ENCODE results near the gene KMT5C.

Gene KMT5C

GRCh38 chr19:55373306-55373992 is 33.8 kb downstream of the KMT5C start:
- Mint-ChIP-seq H3K9me3 (no peaks in the 10 kb centered on the region), H3K4me3 (no peak overlapping the region), H3K36me3 (peaks cover 2% of the 10 kb centered on the region), H3K27ac (no peak overlapping the region), H3K4me1 (peaks cover 14% of the 10 kb centered on the region), H3K27me3 (peaks cover 41% of the 10 kb centered on the region)
- DNase-seq (ENCODE audit: low spot score in 2 of 2), result peak in 1 of 2 donors; percentile 15
- no peak for ATAC-seq (ENCODE audit: low read depth)

DNA sequence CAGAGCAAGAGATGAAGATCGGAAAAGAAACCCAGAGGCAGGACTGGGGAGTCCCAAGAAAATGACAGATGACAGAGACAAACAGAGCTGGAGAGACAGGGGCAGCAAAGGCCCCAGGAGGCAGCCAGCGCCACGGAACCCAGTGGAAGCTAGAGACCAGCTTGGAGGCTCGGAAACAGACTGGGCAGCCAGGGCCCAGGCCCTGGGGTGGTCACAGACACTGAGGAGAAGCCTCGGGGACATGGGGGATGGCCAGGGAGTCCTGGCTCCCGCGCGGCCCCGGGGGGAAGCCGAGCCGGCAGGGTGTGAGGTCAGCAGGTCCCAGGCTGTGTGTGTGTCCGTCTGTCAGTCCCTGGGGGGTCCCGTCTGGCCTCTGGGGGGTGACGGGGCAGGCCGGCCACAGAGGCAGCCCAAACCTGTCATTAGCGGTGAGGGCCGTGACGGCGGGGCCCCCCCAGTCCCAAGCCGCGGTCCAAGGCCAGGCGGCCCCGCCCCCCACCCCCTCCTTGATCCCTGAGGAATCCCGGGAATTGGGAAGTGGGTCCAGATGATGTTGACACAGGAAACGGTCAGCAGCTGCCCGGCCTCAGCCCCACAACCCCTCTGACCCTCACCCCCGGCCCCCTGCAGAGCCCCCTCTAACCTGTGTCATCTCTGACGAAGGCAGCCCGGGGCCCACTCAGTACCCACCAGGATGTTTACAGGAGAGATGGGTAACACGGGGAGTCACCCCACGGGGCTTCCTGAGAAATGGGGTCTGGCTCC is 34.5 kb downstream of the KMT5C start:
- H3K9me3 Mint-ChIP-seq, result no peaks in the 10 kb centered on the region
- peaks cover 36% of the 10 kb centered on the region for H3K27me3 Mint-ChIP-seq
- peaks cover 14% of the 10 kb centered on the region for H3K4me1 Mint-ChIP-seq
- no peak overlapping the region for H3K27ac Mint-ChIP-seq
- no peak for ATAC-seq (ENCODE audit: low read depth)
- peak in 1 of 2 donors; percentile 18 for DNase-seq (ENCODE audit: low spot score in 2 of 2)
- H3K4me3 Mint-ChIP-seq, result no peak overlapping the region
- H3K36me3 Mint-ChIP-seq, result peaks cover 2% of the 10 kb centered on the region

DNA sequence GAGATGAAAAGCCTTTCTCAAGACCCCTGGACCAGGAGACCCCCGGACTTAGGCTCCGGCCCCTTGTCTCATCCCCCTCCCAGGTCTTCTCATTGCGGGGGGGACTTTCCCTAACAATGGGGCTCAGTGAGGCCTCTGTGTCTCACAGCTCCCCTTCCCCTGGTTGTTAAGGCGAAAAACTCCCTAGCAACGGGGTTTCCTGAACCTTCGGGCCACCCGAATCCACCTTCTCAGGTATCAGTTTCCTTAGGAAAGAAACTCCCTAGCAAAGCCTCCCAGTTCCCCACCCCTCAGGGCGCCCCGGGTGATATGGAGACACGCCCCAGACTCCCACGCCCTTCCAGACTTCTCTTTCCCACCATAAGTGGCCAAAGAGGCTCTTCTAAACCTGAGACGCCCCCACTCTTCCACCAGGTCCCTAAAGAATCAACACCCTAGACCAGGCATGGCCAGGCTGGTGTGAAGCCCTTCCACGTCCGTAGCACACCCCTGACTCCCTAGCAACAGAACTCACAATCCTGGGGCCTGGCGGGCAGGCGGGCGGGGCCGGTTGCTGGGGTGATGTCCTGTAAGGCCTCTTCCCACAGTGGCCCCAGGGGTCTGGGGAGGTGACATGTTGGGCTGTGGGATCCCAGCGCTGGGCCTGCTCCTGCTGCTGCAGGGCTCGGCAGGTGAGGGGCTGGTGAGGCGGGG is 36.7 kb downstream of the KMT5C start, which contains the start of gene TMEM190:
Gene TMEM190, plus strand, starts transcription at position 586 of the 693 bp plus-strand sequence. Its CDS starts 28 bp downstream, at position 614.
- Mint-ChIP-seq H3K36me3 (peaks cover 3% of the 10 kb centered on the region), H3K9me3 (no peaks in the 10 kb centered on the region), H3K27ac (no peak within 1 kb of the TSS), H3K4me3 (no peak within 1 kb of the TSS), H3K4me1 (peaks cover 7% of the 10 kb centered on the region), H3K27me3 (peaks cover 24% of the 10 kb centered on the region)
- DNase-seq (ENCODE audit: low spot score in 2 of 2) (no peak), ATAC-seq (ENCODE audit: low read depth) (no peak)

DNA sequence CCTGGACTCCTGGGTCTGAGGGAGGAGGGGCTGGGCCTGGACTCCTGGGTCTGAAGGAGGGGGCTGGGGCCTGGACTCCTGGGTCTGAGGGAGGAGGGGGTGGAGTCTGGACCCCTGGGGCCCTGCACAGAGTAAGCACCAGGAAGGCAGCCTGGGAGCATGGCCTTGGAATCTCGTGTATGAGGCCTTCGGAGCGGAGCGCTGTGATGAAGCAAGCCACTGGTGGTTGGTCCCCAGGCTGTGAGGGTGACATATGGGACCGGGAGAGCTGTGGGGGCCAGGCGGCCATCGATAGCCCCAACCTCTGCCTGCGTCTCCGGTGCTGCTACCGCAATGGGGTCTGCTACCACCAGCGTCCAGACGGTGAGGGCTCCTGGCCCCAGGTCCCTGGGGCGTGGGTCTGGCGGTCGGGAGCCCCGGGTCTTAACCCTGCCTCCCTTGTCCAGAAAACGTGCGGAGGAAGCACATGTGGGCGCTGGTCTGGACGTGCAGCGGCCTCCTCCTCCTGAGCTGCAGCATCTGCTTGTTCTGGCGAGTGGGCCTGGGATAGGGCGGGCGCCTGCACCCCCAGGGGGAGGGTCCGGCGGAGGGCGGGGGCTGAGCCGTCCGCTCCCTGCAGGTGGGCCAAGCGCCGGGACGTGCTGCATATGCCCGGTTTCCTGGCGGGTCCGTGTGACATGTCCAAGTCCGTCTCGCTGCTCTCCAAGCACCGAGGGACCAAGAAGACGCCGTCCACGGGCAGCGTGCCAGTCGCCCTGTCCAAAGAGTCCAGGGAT is 37.9 kb downstream of the KMT5C start:
- Mint-ChIP-seq H3K27me3 (peaks cover 18% of the 10 kb centered on the region), H3K27ac (no peak overlapping the region), H3K4me3 (no peak overlapping the region), H3K36me3 (peaks cover 8% of the 10 kb centered on the region), H3K4me1 (peaks cover 13% of the 10 kb centered on the region), H3K9me3 (no peaks in the 10 kb centered on the region)
- DNase-seq (ENCODE audit: low spot score in 2 of 2) (no peak), ATAC-seq (ENCODE audit: low read depth) (no peak)

DNA sequence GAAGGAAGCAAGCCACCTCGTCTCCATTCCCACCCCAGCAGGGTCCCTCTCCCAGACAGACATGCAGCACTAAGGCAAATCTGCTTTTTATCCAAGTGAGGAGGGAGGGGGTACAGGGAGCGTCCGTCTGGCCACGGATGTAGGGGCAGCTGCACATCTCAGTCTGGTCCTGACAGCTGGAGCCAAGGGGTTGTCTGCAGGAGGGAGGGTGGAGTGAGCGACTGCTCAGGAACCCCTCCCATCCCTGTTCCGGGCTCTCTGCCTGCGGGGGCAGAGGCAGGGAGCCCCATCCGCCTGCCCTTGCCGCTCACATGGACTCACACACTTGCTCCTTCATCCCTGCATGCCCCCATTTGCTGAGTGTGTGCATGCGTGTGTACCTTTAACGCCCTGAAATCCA is 39.5 kb downstream of the KMT5C start:
- no peaks in the 10 kb centered on the region for H3K9me3 Mint-ChIP-seq
- ATAC-seq (ENCODE audit: low read depth) (no peak), DNase-seq (ENCODE audit: low spot score in 2 of 2) (no peak)
- peaks cover 11% of the 10 kb centered on the region for H3K27me3 Mint-ChIP-seq
- no peak overlapping the region for H3K4me3 Mint-ChIP-seq
- H3K4me1 Mint-ChIP-seq, result peaks cover 13% of the 10 kb centered on the region
- no peak overlapping the region for H3K27ac Mint-ChIP-seq
- peaks cover 8% of the 10 kb centered on the region for H3K36me3 Mint-ChIP-seq

DNA sequence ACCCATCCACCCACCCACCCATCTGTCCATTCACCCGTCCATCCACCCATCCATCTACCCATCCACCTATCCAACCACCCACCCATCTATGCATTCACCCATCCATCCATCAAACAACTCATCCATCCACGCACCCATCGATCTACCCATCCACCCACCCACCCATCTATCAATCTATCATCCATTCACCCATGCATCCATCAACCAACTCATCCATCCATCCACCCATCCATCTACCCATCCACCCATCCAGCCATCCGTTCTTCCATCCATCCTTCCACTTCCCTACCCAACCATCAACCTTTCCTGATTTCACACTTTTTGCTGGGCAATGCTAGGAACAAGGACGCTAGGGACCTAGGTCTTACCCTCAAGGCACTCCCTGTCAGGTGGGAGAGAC is 42.3 kb downstream of the KMT5C start:
- no peak for ATAC-seq (ENCODE audit: low read depth)
- Mint-ChIP-seq H3K9me3 (no peaks in the 10 kb centered on the region), H3K4me1 (peaks cover 27% of the 10 kb centered on the region), H3K27me3 (peaks cover 2% of the 10 kb centered on the region), H3K36me3 (peaks cover 10% of the 10 kb centered on the region), H3K4me3 (peak overlapping the region; percentile 84), H3K27ac (no peak overlapping the region)
- no peak for DNase-seq (ENCODE audit: low spot score in 2 of 2)

DNA sequence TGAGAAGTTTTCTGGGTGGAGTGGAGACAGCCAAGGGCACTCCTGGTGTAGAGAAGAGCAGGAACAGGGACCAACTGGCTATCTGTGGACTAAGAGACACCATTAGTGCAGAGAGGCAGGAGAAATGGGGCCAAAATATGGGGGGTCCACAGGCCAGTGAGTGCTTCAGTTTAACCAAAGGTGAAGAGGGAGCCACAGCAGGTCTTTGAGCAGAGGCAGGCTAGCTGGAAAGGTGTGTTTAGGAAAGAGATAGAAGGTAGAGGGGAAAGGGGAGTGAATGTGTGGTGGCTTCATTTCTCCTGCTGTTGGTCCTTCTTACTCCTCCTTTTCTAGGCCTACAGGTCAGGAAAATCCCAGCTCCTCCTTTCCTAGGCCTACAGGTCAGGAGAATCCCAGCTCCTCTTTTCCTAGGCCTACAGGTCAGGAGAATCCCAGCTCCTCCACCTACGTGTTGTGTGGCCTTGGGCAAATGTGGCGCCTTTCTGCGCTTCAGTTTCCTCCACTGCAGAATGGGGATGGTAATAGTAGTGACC is 42.9 kb downstream of the KMT5C start:
- H3K4me3 Mint-ChIP-seq, result peak overlapping the region; percentile 84
- no peak overlapping the region for H3K27ac Mint-ChIP-seq
- DNase-seq (ENCODE audit: low spot score in 2 of 2) (no peak), ATAC-seq (ENCODE audit: low read depth) (no peak)
- H3K36me3 Mint-ChIP-seq, result peaks cover 10% of the 10 kb centered on the region
- no peaks in the 10 kb centered on the region for H3K9me3 Mint-ChIP-seq
- peaks cover 2% of the 10 kb centered on the region for H3K27me3 Mint-ChIP-seq
- H3K4me1 Mint-ChIP-seq, result peaks cover 30% of the 10 kb centered on the region

- Mint-ChIP-seq H3K27ac (peak overlapping the region; percentile 55), H3K4me3 (peak overlapping the region; percentile 84), H3K4me1 (peaks cover 36% of the 10 kb centered on the region), H3K36me3 (peaks cover 10% of the 10 kb centered on the region), H3K27me3 (no peaks in the 10 kb centered on the region), H3K9me3 (no peaks in the 10 kb centered on the region)
- DNase-seq (ENCODE audit: low spot score in 2 of 2), result no peak
- peak; percentile 9 for ATAC-seq (ENCODE audit: low read depth)
These were observed 43.8 kb downstream of the KMT5C start for GRCh38 chr19:55383279-55384130.

- peaks cover 41% of the 10 kb centered on the region for H3K4me1 Mint-ChIP-seq
- H3K9me3 Mint-ChIP-seq, result no peaks in the 10 kb centered on the region
- H3K4me3 Mint-ChIP-seq, result peak within 1 kb of the TSS; percentile 100
- H3K36me3 Mint-ChIP-seq, result peaks cover 11% of the 10 kb centered on the region
- H3K27me3 Mint-ChIP-seq, result no peaks in the 10 kb centered on the region
- H3K27ac Mint-ChIP-seq, result peak within 1 kb of the TSS; percentile 98
- peak; percentile 12 for ATAC-seq (ENCODE audit: low read depth)
- peak in 1 of 2 donors; percentile 68 for DNase-seq (ENCODE audit: low spot score in 2 of 2)
These were observed 44.6 kb downstream of the KMT5C start, which contains the start of gene TMEM238 for GRCh38 chr19:55384131-55384919. TSS of gene TMEM238 (minus strand) at chr19:55384292. CDS start at chr19:55384259, 33 bp downstream.

- peak; percentile 87 to 89 for DNase-seq (ENCODE audit: low spot score in 2 of 2)
- Mint-ChIP-seq H3K27ac (peak overlapping the region; percentile 98), H3K4me3 (peak overlapping the region; percentile 100), H3K4me1 (peaks cover 47% of the 10 kb centered on the region), H3K36me3 (peaks cover 13% of the 10 kb centered on the region), H3K9me3 (no peaks in the 10 kb centered on the region), H3K27me3 (no peaks in the 10 kb centered on the region)
- peak; percentile 66 for ATAC-seq (ENCODE audit: low read depth)
These were observed 45.4 kb downstream of the KMT5C start for GRCh38 chr19:55384920-55385723.

- peak; percentile 98 for DNase-seq (ENCODE audit: low spot score in 2 of 2)
- Mint-ChIP-seq H3K27me3 (no peaks in the 10 kb centered on the region), H3K4me3 (peak within 1 kb of the TSS; percentile 100), H3K36me3 (peaks cover 18% of the 10 kb centered on the region), H3K4me1 (peaks cover 53% of the 10 kb centered on the region), H3K9me3 (no peaks in the 10 kb centered on the region), H3K27ac (peak within 1 kb of the TSS; percentile 98)
- peak; percentile 78 for ATAC-seq (ENCODE audit: low read depth)
These were observed 46.2 kb downstream of the KMT5C start, which contains the start of gene RPL28 for GRCh38 chr19:55385724-55386492. TSS of gene RPL28 (plus strand) at chr19:55385932. CDS start at chr19:55386358, 426 bp downstream.

All from memory B cell (primary cell).